COLO668 (cell line): ENCODE data around the gene B3GNT7.
"Not testable (repeated sequence)": the region's sequence is repeated elsewhere in the genome, so short reads cannot be mapped to it uniquely, and the experiment has no call there.

Experiments
- DNase-seq: peaks from one replicate; lab custom pipeline; 2025; ENCODE audit not compliant: unreplicated experiment; lab: John Stamatoyannopoulos, UW

Gene B3GNT7

GRCh38 chr2:231423176-231423575 lies 27.7 kb downstream of the B3GNT7 start:
- DNase-seq: no peak

GRCh38 chr2:231425291-231425810 lies 29.8 kb downstream of the B3GNT7 start:
- no peak for DNase-seq

- DNase-seq: peak; percentile 73
Observed at GRCh38 chr2:231425811-231426703, 30.5 kb downstream of the B3GNT7 start.

GRCh38 chr2:231427116-231427515 lies 31.6 kb downstream of the B3GNT7 start:
- DNase-seq: no peak

GRCh38 chr2:231429152-231429551 lies 33.6 kb downstream of the B3GNT7 start:
- no peak for DNase-seq

- DNase-seq: no peak
Observed at GRCh38 chr2:231429901-231430300, 34.4 kb downstream of the B3GNT7 start.

GRCh38 chr2:231430437-231430836 lies 34.9 kb downstream of the B3GNT7 start:
- DNase-seq: not testable (repeated sequence)

- DNase-seq: no peak
Observed at GRCh38 chr2:231431606-231432005, 36.1 kb downstream of the B3GNT7 start.

GRCh38 chr2:231433990-231434389 lies 38.5 kb downstream of the B3GNT7 start:
- DNase-seq: no peak

GRCh38 chr2:231436957-231437356 lies 41.4 kb downstream of the B3GNT7 start:
- DNase-seq: no peak

GRCh38 chr2:231449503-231450054 lies 54.1 kb downstream of the B3GNT7 start:
- no peak for DNase-seq

GRCh38 chr2:231450548-231450989 lies 55.1 kb downstream of the B3GNT7 start:
- DNase-seq: no peak
